ENCODE data around the gene RELCH.

Gene RELCH

GRCh38 chr18:62341473-62341872, 154.4 kb downstream of the RELCH start:
- no peak for DNase-seq (ENCODE audit: low spot score)

DNA sequence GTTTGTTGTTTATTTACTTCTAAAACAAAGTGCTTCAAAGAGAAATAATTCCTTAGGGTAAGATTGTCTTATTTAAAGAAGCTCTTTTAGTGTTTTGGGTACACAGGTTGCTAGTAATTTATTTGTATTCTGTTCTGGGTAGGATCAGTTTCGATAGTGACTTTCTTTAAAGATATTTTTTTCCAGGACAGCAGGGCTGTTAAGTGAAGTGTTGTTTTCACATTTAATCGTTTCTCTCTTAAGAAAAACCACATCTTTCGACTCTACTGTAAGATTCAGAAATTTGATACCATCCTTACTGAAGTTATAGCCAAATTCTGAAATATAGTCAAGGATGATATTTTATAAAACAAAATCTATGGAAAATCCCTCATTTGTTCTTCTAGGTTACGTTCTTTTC, 155.8 kb downstream of the RELCH start:
- DNase-seq (ENCODE audit: low spot score) = no peak

- DNase-seq (ENCODE audit: low spot score) = no peak
Measured at GRCh38 chr18:62343316-62343715, 156.3 kb downstream of the RELCH start.

- no peak for DNase-seq (ENCODE audit: low spot score)
Measured at GRCh38 chr18:62345909-62346308, 158.9 kb downstream of the RELCH start.

- DNase-seq (ENCODE audit: low spot score) = no peak
Measured at GRCh38 chr18:62346333-62347088, 159.5 kb downstream of the RELCH start.

DNA sequence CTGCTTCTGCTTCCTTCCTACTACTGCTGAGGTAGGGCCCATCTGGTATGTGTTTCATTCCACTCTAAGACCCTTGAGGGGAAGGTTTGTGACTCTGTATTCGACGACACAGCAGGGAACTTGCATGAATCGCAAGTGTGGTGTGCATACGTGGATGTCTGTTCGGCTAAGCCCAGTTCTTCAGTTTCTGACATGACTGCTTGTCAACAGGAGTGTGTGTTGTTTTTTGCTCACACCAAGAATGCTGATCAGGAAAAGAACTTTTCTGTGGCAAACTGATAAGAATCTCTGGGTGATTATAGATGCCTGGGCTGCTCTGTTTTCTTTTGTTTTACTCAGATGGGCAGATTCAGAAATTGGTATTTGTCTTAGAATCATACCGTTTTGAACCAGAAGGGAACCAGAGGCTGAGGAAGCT, 160.0 kb downstream of the RELCH start:
- DNase-seq (ENCODE audit: low spot score) = no peak

DNA sequence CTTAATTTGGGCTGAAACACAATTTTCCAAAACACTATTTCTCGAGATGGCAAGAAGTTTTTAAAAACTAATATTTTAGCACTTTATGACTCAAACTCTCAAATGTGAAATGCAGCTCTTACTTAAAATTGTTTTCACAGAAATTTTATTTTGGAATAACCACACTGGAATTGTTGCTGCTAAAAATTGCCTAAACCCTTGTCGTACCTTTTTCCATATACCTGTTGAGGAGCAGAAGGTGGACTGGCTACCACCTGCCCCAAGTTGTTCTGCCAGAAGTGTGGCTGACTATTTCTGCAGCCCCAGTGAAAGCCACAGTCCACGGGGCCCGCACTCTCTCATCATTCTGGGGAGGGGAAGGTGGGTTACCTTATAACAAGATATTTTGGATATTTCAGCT, 161.4 kb downstream of the RELCH start:
- no peak for DNase-seq (ENCODE audit: low spot score)

- no peak for DNase-seq (ENCODE audit: low spot score)
Measured at GRCh38 chr18:62353170-62353569, 166.1 kb downstream of the RELCH start.

DNA sequence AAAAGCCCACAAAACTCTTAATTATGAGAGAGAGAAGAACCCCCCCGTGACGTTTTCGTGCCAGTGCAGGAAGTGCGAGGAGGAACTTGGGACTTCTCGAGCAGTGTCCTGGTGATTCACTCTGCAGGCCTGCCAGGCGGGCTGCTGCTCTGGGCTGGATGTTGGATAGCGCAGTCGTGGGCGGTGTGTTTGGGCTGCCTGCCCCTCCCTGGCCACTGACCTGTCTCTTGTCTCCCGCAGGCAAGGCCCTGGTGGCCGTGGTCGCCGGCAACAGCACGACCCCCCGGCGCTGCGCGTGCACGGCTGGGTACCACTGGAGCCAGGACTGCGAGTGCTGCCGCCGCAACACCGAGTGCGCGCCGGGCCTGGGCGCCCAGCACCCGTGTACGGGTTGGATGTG, 167.1 kb downstream of the RELCH start:
- no peak for DNase-seq (ENCODE audit: low spot score)

GRCh38 chr18:62357079-62357719, 170.1 kb downstream of the RELCH start:
- no peak for DNase-seq (ENCODE audit: low spot score)

Measured in kidney tubule cell (primary cell).